Measurements from ENCODE around the gene DPH2. TPM values are rescaled to one million over a fixed set of nuclear protein-coding genes. Genes with fewer than 3 reads are reported as not detected.

The DPH2 gene
- total RNA-seq, 1 experiment from 2014 or later, result 47.9 TPM

- Histone ChIP-seq H3K27ac (no peak overlapping the region), H3K27me3 (no peaks in the 10 kb centered on the region), H3K36me3 (no peaks in the 10 kb centered on the region), H3K9me3 (replicated peaks) (no peaks in the 10 kb centered on the region), H3K4me1 (no peaks in the 10 kb centered on the region), H3K4me3 (no peak overlapping the region)
- DNase-seq, result no peak
These were observed 41.2 kb downstream of the DPH2 start for GRCh38 chr1:44010935-44011471.

- DNase-seq, result no peak
- no peaks in the 10 kb centered on the region for H3K36me3 ChIP-seq
These were observed 42.6 kb downstream of the DPH2 start for GRCh38 chr1:44012404-44012803.

GRCh38 chr1:44012941-44013609 lies 43.3 kb downstream of the DPH2 start:
- H3K4me1 ChIP-seq, result no peaks in the 10 kb centered on the region
- DNase-seq, result no peak
- no peak overlapping the region for H3K27ac ChIP-seq
- H3K4me3 ChIP-seq, result no peak overlapping the region
- H3K27me3 ChIP-seq, result no peaks in the 10 kb centered on the region
- no peaks in the 10 kb centered on the region for H3K9me3 ChIP-seq (replicated peaks)
- H3K36me3 ChIP-seq, result no peaks in the 10 kb centered on the region

More at GRCh38 chr1:44012404-44012803, 42.6 kb downstream of the DPH2 start:
- Histone ChIP-seq H3K4me3 (no peak overlapping the region), H3K4me1 (no peaks in the 10 kb centered on the region), H3K9me3 (replicated peaks) (no peaks in the 10 kb centered on the region), H3K27ac (no peak overlapping the region), H3K27me3 (no peaks in the 10 kb centered on the region)

- no peaks in the 10 kb centered on the region for H3K27me3 ChIP-seq
- no peak overlapping the region for H3K4me3 ChIP-seq
- H3K4me1 ChIP-seq, result no peaks in the 10 kb centered on the region
These were observed 44.1 kb downstream of the DPH2 start for GRCh38 chr1:44013949-44014348.

GRCh38 chr1:44014365-44015104 lies 44.7 kb downstream of the DPH2 start:
- no peak overlapping the region for H3K27ac ChIP-seq
- H3K27me3 ChIP-seq, result no peaks in the 10 kb centered on the region
- no peak for DNase-seq
- no peaks in the 10 kb centered on the region for H3K36me3 ChIP-seq
- no peaks in the 10 kb centered on the region for H3K9me3 ChIP-seq (replicated peaks)
- H3K4me1 ChIP-seq, result no peaks in the 10 kb centered on the region
- H3K4me3 ChIP-seq, result no peak overlapping the region

More at GRCh38 chr1:44013949-44014348, 44.1 kb downstream of the DPH2 start:
- Histone ChIP-seq H3K27ac (no peak overlapping the region), H3K9me3 (replicated peaks) (no peaks in the 10 kb centered on the region), H3K36me3 (no peaks in the 10 kb centered on the region)
- DNase-seq, result no peak

DNA sequence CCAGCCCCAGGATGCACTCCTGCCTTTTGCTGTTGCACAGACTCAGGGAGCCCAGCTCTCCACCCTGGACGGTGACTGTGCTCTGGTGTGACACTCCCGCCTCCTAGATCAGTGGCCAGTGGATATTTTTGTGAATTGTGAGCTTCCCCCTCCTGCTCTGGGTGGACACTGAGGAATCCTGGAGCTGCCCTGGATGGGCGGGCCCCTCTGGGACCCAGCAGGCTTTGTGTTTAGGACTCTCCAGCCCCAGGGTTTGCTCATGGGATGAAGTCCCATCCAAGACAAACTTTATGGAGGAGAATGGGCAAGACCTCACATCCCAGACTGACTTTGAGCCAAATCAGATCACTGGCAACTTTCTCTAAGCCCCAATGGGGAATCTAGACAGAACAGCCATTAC lies 45.4 kb downstream of the DPH2 start:
- DNase-seq, result no peak
- H3K27me3 ChIP-seq, result no peaks in the 10 kb centered on the region
- H3K36me3 ChIP-seq, result no peaks in the 10 kb centered on the region
- no peak overlapping the region for H3K4me3 ChIP-seq
- H3K4me1 ChIP-seq, result no peaks in the 10 kb centered on the region
- no peak overlapping the region for H3K27ac ChIP-seq
- H3K9me3 ChIP-seq (replicated peaks), result no peaks in the 10 kb centered on the region

DNA sequence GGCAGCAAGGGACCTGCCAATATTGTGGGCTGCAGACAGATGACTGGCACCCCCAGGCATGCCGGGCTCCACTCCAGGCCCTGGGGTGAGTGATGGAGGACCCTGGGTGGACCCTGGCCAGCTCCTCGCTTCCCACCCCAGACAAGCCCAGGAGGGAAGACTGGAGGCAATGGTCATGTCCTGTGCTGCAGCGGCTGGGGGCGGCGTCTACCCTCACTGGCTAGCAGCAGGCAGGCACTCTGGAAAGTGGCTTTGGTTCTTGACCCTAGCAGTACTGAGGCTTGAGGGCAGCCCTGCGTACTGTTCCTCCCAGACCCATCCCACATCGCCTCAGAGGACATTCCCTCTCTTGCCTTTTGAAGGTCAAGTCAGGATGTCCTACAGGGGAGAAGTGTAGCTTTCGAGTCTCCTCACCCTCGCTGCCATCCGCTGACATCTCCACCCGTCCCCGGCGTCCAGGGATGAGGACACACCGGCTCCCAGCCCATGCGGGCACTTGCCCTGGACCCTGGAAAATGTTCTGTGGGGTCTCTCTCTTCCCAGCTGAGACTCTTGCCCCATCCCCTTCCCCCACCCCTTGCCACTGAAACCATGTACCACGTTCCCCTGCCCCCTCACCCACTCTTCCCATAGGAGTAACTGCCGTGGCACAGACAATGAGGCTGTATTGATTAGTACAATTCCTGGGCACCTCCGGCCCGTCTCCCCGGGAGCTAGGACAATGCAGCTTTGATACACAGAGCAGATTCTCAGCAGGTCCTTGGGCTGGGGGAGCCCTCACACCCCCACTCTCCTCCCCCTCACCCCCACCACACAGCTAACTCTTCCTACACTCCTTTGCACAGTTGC lies 46.5 kb downstream of the DPH2 start:
- H3K9me3 ChIP-seq (replicated peaks), result no peaks in the 10 kb centered on the region
- H3K36me3 ChIP-seq, result no peaks in the 10 kb centered on the region
- no peaks in the 10 kb centered on the region for H3K27me3 ChIP-seq
- H3K27ac ChIP-seq, result no peak overlapping the region
- no peak overlapping the region for H3K4me3 ChIP-seq
- DNase-seq, result no peak
- no peaks in the 10 kb centered on the region for H3K4me1 ChIP-seq

DNA sequence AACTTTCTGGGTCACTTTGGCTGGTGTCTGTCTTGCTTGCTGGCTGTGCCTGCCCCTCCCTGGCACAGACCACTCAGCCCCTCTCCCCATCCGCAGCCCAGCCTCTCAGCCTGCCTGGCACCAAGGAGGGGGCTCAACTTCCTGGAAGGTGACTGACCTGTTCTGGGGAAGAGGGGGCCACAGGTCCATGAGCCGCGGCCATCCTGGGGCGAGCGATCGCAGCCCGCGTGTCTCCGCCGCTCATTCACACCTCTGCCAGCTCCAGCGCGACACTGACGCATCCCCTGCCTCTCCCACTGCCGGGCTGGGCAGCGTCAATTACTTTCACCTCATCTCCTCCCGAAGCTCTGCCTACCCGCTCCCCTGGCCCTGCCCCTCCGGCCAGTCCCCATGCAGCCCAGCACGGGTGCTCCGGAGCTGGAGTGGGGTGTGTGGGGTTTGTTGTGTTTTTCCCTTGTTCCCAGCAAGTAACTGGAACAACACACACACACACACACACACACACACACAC lies 47.1 kb downstream of the DPH2 start:
- Histone ChIP-seq H3K9me3 (replicated peaks) (no peaks in the 10 kb centered on the region), H3K27me3 (no peaks in the 10 kb centered on the region), H3K4me1 (no peaks in the 10 kb centered on the region), H3K36me3 (no peaks in the 10 kb centered on the region), H3K27ac (no peak overlapping the region), H3K4me3 (no peak overlapping the region)
- no peak for DNase-seq

DNA sequence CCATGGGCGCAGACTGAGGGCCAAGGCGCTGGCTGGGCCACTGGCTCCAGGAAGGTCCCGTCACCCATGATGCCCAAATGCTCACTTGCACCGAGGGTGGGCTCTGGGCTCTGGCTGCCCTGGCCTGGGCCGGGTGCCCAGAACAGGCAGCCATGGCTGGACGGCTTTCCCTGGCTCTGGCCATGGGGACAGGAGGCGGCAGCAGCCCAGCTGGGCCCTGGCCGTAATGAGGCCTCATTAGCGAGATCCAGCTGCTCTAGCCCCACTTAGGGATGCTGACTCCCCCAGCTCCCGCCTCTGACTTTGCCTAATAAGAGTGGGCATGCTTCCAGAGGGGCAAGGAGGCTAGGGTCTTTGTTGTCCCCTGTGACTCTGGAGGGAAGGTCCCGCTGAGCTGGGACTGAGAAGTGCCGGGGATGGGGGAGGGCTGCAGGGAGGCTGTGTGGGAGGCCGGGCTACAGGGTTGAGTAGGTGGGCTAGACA lies 49.7 kb downstream of the DPH2 start:
- no peaks in the 10 kb centered on the region for H3K27me3 ChIP-seq
- no peak overlapping the region for H3K4me3 ChIP-seq
- no peaks in the 10 kb centered on the region for H3K36me3 ChIP-seq
- H3K9me3 ChIP-seq (replicated peaks), result no peaks in the 10 kb centered on the region
- no peaks in the 10 kb centered on the region for H3K4me1 ChIP-seq
- H3K27ac ChIP-seq, result no peak overlapping the region
- DNase-seq, result no peak

GRCh38 chr1:44020464-44020863 lies 50.7 kb downstream of the DPH2 start:
- DNase-seq, result no peak
- Histone ChIP-seq H3K27ac (no peak overlapping the region), H3K4me1 (no peaks in the 10 kb centered on the region), H3K4me3 (no peak overlapping the region), H3K27me3 (no peaks in the 10 kb centered on the region), H3K9me3 (replicated peaks) (no peaks in the 10 kb centered on the region), H3K36me3 (no peaks in the 10 kb centered on the region)

- Histone ChIP-seq H3K27ac (no peak overlapping the region), H3K27me3 (no peaks in the 10 kb centered on the region), H3K9me3 (replicated peaks) (no peaks in the 10 kb centered on the region), H3K4me3 (no peak overlapping the region), H3K36me3 (no peaks in the 10 kb centered on the region), H3K4me1 (no peaks in the 10 kb centered on the region)
- DNase-seq, result no peak
These were observed 51.3 kb downstream of the DPH2 start for GRCh38 chr1:44021156-44021555.

- DNase-seq, result no peak
- H3K9me3 ChIP-seq (replicated peaks), result no peaks in the 10 kb centered on the region
- no peak overlapping the region for H3K4me3 ChIP-seq
- H3K27me3 ChIP-seq, result no peaks in the 10 kb centered on the region
- H3K36me3 ChIP-seq, result no peaks in the 10 kb centered on the region
- no peaks in the 10 kb centered on the region for H3K4me1 ChIP-seq
- H3K27ac ChIP-seq, result no peak overlapping the region
These were observed 51.9 kb downstream of the DPH2 start for GRCh38 chr1:44021581-44022321.

All from SJCRH30 (cell line).